Memory B cell (primary cell): ENCODE measurements around the gene HAPLN3.
"Not testable (repeated sequence)": the region's sequence is repeated elsewhere in the genome, so short reads cannot be mapped to it uniquely, and the experiment has no call there.

ENCODE experiments used
- ATAC-seq: fragments of 150-1000 bp; cut with Tn5 transposase; 2 replicates; pipeline ENCODE4 v1.10.0; 2021; ENCODE audit warnings: low read depth, mild to moderate bottlenecking, moderate library complexity
- DNase-seq, 2 donors: peaks; one replicate each; pipeline ENCODE4 v3.0.0; 2022; ENCODE audit warnings: low spot score in 2 of 2
- H3K27ac Mint-ChIP-seq: one replicate; pipeline ENCODE4 v1.8.0; 2022; ENCODE audit warnings: mild to moderate bottlenecking, moderate library complexity, mixed read lengths
- H3K27me3 Mint-ChIP-seq: one replicate; pipeline ENCODE4 v1.8.0; 2022; ENCODE audit warnings: mixed read lengths
- H3K36me3 Mint-ChIP-seq: one replicate; pipeline ENCODE4 v1.8.0; 2022; ENCODE audit warnings: mild to moderate bottlenecking, mixed read lengths
- H3K4me1 Mint-ChIP-seq: one replicate; pipeline ENCODE4 v1.8.0; 2022; ENCODE audit warnings: mixed read lengths
- H3K4me3 Mint-ChIP-seq: one replicate; pipeline ENCODE4 v1.8.0; 2022; ENCODE audit warnings: mild to moderate bottlenecking, moderate library complexity, mixed read lengths
- H3K9me3 Mint-ChIP-seq: one replicate; pipeline ENCODE4 v1.8.0; 2022; ENCODE audit warnings: mixed read lengths

The HAPLN3 gene

GRCh38 chr15:88894819-88895767 is at the start of gene HAPLN3:
Gene HAPLN3, minus strand, starts transcription at chr15:88895544. Its CDS starts 8,246 bp downstream, at chr15:88887298.
- Mint-ChIP-seq H3K4me3 (peak within 1 kb of the TSS; percentile 83), H3K27ac (peak within 1 kb of the TSS; percentile 10), H3K4me1 (peaks cover 5% of the 10 kb centered on the region), H3K9me3 (no peaks in the 10 kb centered on the region), H3K27me3 (peaks cover 8% of the 10 kb centered on the region), H3K36me3 (no peaks in the 10 kb centered on the region)
- ATAC-seq, result peak; percentile 40
- DNase-seq, result peak in 1 of 2 donors; percentile 31

GRCh38 chr15:88940110-88940675 is 44.8 kb upstream of the HAPLN3 start:
- Mint-ChIP-seq H3K4me3 (no peak overlapping the region), H3K36me3 (no peaks in the 10 kb centered on the region), H3K27ac (no peak overlapping the region), H3K27me3 (peaks cover 9% of the 10 kb centered on the region), H3K9me3 (no peaks in the 10 kb centered on the region), H3K4me1 (no peaks in the 10 kb centered on the region)
- no peak for DNase-seq
- no peak for ATAC-seq

GRCh38 chr15:88939486-88939806 is 44.1 kb upstream of the HAPLN3 start:
- Mint-ChIP-seq H3K27ac (no peak overlapping the region), H3K27me3 (peaks cover 11% of the 10 kb centered on the region), H3K4me3 (no peak overlapping the region), H3K36me3 (no peaks in the 10 kb centered on the region), H3K4me1 (no peaks in the 10 kb centered on the region), H3K9me3 (peaks cover 2% of the 10 kb centered on the region)
- ATAC-seq (no peak), DNase-seq (no peak)

- Mint-ChIP-seq H3K27ac (no peak overlapping the region), H3K9me3 (peaks cover 2% of the 10 kb centered on the region), H3K36me3 (no peaks in the 10 kb centered on the region), H3K4me1 (no peaks in the 10 kb centered on the region), H3K27me3 (peaks cover 11% of the 10 kb centered on the region), H3K4me3 (no peak overlapping the region)
- no peak for DNase-seq
- no peak for ATAC-seq
Measured at GRCh38 chr15:88938802-88939485, 43.6 kb upstream of the HAPLN3 start.

- not testable (repeated sequence) for H3K4me3 Mint-ChIP-seq, ATAC-seq, H3K4me1 Mint-ChIP-seq
Measured at GRCh38 chr15:88934449-88934848, 39.1 kb upstream of the HAPLN3 start.

GRCh38 chr15:88932875-88933330 is 37.6 kb upstream of the HAPLN3 start:
- peaks cover 14% of the 10 kb centered on the region for H3K27me3 Mint-ChIP-seq
- no peaks in the 10 kb centered on the region for H3K4me1 Mint-ChIP-seq
- DNase-seq (no peak), ATAC-seq (no peak)
- H3K36me3 Mint-ChIP-seq, result no peaks in the 10 kb centered on the region
- H3K27ac Mint-ChIP-seq, result no peak overlapping the region
- H3K9me3 Mint-ChIP-seq, result peaks cover 2% of the 10 kb centered on the region
- H3K4me3 Mint-ChIP-seq, result no peak overlapping the region

More at GRCh38 chr15:88934449-88934848, 39.1 kb upstream of the HAPLN3 start:
- not testable (repeated sequence) for H3K36me3 Mint-ChIP-seq, DNase-seq, H3K27ac Mint-ChIP-seq, H3K9me3 Mint-ChIP-seq
- H3K27me3 Mint-ChIP-seq, result peaks cover 16% of the 10 kb centered on the region

- peaks cover 2% of the 10 kb centered on the region for H3K9me3 Mint-ChIP-seq
- H3K4me3 Mint-ChIP-seq, result no peak overlapping the region
- H3K27me3 Mint-ChIP-seq, result peaks cover 14% of the 10 kb centered on the region
- no peaks in the 10 kb centered on the region for H3K36me3 Mint-ChIP-seq
- ATAC-seq (no peak), DNase-seq (no peak)
- no peaks in the 10 kb centered on the region for H3K4me1 Mint-ChIP-seq
- no peak overlapping the region for H3K27ac Mint-ChIP-seq
Measured at GRCh38 chr15:88932271-88932874, 37.0 kb upstream of the HAPLN3 start.

GRCh38 chr15:88930579-88930978 is 35.2 kb upstream of the HAPLN3 start:
- H3K4me1 Mint-ChIP-seq, result no peaks in the 10 kb centered on the region
- no peak for DNase-seq
- H3K4me3 Mint-ChIP-seq, result no peak overlapping the region
- no peaks in the 10 kb centered on the region for H3K36me3 Mint-ChIP-seq
- peaks cover 2% of the 10 kb centered on the region for H3K9me3 Mint-ChIP-seq
- H3K27ac Mint-ChIP-seq, result no peak overlapping the region
- ATAC-seq, result no peak
- peaks cover 8% of the 10 kb centered on the region for H3K27me3 Mint-ChIP-seq

- H3K27ac Mint-ChIP-seq, DNase-seq: not testable (repeated sequence)
Measured at GRCh38 chr15:88929358-88930098, 34.2 kb upstream of the HAPLN3 start.

GRCh38 chr15:88928192-88928591 is 32.8 kb upstream of the HAPLN3 start:
- not testable (repeated sequence) for H3K27ac Mint-ChIP-seq, H3K9me3 Mint-ChIP-seq, H3K4me1 Mint-ChIP-seq, H3K27me3 Mint-ChIP-seq, ATAC-seq, H3K4me3 Mint-ChIP-seq, H3K36me3 Mint-ChIP-seq, DNase-seq

More at GRCh38 chr15:88929358-88930098, 34.2 kb upstream of the HAPLN3 start:
- H3K9me3 Mint-ChIP-seq, H3K4me1 Mint-ChIP-seq, H3K36me3 Mint-ChIP-seq, ATAC-seq, H3K4me3 Mint-ChIP-seq, H3K27me3 Mint-ChIP-seq: not testable (repeated sequence)

GRCh38 chr15:88925648-88926047 is 30.3 kb upstream of the HAPLN3 start:
- H3K4me3 Mint-ChIP-seq, H3K9me3 Mint-ChIP-seq, ATAC-seq, H3K27ac Mint-ChIP-seq, DNase-seq, H3K36me3 Mint-ChIP-seq, H3K27me3 Mint-ChIP-seq, H3K4me1 Mint-ChIP-seq: not testable (repeated sequence)

GRCh38 chr15:88920892-88921435 is 25.6 kb upstream of the HAPLN3 start:
- not testable (repeated sequence) for H3K27ac Mint-ChIP-seq, ATAC-seq, H3K4me1 Mint-ChIP-seq, DNase-seq, H3K36me3 Mint-ChIP-seq, H3K4me3 Mint-ChIP-seq, H3K9me3 Mint-ChIP-seq
- peaks cover 22% of the 10 kb centered on the region for H3K27me3 Mint-ChIP-seq
